HT1080 (cell line): Measurements from ENCODE around the gene CCL11. TPM values are rescaled to one million over a fixed set of nuclear protein-coding genes. Genes with fewer than 3 reads are reported as not detected.
"Not testable (repeated sequence)": the region's sequence is repeated elsewhere in the genome, so short reads cannot be mapped to it uniquely, and the experiment has no call there.

Experiments
- DNase-seq: peaks from one replicate; pipeline ENCODE4 v3.0.0-alpha.2; 2015; ENCODE audit warnings: low read depth
- total RNA-seq: library from RNA; depleted of rRNA; stranded (reverse); fragments of >200 nt; shearing (Covaris generic); gene quantifications from 2 replicates; pipeline ENCODE4 v1.2.3, GENCODE V29; 2014; rRNA removed

CCL11 gene
- total RNA-seq, 1 experiment from 2014 or later, result not detected

DNA sequence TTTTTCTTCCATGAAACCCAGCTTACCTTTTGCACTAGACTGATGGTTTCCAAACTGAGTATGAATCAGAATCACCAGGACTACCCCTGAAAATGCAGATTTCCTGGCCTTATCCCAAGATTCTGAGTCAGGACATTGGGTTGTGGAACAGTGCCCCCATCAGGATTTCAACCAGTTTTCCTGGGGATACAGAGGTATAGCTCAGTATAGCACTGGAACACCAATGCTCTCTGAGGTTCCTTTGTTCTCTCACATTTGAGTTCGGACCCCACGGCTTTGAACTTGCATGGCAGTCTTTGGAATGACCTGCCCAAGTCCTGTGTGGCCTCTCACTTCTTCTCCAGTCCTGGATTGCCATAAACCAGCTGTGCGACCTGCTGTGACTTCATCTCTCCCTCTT is 20.9 kb downstream of the CCL11 start:
- DNase-seq, result peak; percentile 44

DNA sequence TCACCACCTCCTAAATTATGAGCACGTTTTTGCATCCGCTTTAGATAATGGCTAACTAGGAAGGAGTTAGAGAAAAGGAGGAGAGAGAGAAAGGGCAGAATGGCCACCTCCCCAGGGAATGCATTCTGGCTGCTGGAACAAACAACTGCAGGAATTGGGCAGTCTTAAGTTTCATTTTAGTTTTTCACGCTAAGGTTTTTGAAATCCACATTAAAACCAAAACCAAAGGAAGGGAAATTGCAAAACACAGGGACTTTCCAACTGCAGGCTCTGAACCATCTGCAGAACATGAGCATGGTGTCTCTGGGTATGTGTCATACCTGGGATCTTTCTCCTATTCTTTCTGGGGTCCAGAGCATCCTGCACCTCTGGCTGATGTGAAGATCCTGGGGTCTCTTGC is 21.6 kb downstream of the CCL11 start:
- no peak for DNase-seq

DNA sequence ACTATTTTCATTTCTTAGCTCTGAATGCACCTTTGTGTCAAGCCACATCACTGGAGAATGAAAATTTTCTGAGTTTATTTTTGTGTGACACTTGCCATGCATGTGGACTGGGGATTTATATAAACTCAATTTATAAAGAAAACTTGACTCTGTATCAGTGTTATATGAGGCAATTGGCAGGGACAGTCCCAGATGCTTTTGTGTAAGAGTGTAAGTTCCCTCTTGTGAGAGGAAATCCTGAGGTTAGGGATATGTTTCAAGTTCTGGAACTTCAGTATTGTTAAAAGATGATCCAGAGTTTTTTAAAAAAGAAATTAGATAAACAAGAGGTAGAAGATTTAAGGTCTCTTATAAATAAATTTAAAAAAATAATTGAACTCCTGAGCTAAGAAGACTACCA is 22.8 kb downstream of the CCL11 start:
- no peak for DNase-seq

DNA sequence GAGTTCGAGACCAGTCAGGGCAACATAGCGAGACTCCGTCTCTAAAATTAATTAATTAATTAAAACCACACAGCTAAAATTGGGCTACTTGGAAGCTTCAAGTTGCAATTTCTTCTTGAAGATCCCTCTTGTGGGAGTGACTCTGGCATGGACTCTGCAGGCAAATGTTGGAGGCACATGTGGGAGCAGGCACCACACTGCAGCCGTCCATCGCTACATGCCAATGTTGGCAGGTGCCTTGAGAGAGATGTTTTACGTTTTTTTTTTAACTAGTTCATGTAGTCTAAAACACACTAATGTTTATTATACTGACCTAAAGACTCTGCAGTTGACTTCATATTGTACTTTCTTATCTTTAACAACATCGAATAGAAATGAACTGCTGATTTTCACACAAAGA is 25.7 kb downstream of the CCL11 start:
- no peak for DNase-seq

DNA sequence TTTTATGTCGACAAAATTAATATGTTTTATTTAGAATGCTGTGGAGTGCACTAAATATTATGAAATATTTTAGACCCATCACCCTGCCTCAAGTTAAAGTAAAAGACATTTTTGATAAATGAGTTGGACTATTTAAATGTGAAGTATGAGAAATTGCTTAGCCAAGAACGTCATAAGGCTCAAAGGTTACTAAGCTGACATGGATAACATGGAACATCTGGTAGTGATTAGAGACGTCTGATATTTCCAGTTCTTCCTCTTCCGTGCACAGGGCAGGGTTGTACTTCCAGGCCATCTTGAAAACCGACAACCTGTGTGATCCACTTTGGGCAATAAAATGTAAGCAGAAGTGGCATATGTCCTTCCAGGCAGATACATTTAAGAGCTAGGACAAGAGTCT is 26.5 kb downstream of the CCL11 start:
- no peak for DNase-seq

DNA sequence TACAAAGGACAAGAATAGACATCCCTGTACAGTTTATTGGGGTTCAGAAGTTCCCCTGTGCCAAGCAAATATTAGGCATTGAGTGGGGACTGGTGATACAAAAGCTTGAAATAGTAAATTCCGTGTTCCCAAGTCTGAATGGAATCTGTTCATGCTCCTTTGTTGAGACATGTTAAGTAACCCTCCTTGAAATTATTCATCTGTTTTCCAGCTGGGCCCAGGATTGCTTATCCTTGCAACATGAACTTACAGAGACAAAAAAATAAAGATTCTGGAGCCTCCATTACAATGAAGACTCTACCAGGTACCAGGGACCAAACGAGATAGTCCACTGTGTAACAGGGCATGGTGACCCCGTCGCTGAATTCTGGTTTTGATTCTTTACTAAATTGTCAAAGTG is 27.6 kb downstream of the CCL11 start:
- DNase-seq, result no peak

DNA sequence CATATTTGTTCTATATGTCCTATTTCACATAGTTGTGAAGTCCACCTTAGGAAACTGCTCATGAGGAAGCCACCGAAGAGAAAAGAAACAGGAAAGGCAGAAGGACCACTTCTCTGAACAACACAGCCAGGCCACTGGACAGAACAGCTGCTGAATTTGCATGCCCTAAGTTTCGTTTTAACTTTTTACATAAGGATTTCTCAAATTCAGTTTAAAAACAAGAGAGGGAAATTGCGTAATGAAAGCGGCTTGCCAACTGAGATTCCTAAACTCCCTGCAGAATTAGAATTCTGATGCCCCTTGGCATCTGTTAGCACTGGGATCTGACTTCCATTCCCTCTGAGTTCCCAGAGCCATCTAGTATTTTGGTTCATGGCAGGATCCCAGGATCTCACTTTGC is 28.7 kb downstream of the CCL11 start:
- no peak for DNase-seq

DNA sequence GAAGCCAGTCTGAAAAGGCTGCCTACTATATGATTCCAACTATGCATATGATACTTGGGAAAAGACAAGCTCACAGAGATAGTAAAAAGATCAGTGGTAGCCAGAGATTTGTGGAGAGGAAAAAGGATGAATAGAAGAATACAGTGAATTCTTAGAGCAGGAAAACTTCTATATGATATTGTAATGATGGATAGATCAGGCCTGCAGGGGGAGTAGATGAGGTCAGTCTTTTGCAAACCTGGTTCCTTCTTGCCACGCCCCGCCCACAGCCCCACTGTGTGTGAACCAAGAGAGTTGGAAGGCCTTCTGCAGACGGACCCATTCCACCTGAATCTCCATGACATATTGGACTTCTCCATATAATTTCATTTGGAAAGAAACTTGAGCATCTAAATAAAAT is 32.9 kb downstream of the CCL11 start:
- peak; percentile 10 for DNase-seq

DNA sequence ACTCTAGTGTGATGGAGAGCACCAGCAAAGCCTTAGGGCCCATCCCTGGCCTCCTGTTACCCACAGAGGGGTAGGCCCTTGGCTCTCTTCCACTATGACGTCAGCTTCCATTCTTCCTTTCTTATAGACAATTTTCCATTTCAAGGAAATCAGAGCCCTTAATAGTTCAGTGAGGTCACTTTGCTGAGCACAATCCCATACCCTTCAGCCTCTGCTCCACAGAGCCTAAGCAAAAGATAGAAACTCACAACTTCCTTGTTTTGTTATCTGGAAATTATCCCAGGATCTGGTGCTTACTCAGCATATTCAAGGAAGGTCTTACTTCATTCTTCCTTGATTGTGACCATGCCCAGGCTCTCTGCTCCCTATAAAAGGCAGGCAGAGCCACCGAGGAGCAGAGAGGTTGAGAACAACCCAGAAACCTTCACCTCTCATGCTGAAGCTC is 33.5 kb downstream of the CCL11 start, which contains the start of gene CCL8:
Gene CCL8 (plus strand): TSS at position 397 of the 445 bp plus-strand sequence. CDS start 67 bp downstream, outside the sequence.
- DNase-seq, result no peak

DNA sequence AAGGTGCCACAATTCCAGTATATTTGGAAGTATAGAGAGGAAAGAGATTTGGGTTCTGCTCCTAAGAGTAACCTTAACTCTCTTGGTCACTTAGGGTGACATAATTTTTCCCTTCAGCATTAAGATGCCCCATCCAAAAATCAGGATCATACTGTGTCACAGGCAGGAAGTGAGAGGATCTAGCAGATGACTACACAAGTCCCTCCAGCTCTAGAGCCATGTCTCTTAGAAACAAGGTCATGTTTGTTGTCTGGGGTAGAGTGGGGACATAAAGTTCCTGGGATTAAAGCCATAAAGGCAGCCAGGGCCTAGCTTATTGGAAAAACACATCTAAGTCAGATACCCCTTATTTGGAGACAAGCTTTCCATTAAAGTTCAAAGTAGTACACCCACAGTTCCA is 36.4 kb downstream of the CCL11 start:
- DNase-seq, result no peak

DNA sequence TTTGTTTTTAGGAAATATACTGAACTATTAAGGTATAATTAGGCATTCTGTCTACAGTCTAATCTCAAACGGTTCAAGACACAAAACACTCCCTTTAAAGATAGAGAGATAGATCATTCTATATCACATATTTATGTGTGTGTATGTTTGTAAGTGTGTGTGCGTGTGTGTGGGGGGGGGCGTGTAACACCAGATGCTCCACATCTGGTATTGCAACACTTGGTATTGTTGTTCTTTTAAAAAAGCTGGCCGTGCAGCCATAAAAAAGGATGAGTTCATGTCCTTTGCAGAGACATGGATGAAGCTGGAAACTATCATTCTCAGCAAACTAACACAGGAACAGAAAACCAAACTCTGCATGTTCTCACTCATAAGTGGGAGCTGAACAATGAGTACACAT is 42.0 kb downstream of the CCL11 start:
- not testable (repeated sequence) for DNase-seq

DNA sequence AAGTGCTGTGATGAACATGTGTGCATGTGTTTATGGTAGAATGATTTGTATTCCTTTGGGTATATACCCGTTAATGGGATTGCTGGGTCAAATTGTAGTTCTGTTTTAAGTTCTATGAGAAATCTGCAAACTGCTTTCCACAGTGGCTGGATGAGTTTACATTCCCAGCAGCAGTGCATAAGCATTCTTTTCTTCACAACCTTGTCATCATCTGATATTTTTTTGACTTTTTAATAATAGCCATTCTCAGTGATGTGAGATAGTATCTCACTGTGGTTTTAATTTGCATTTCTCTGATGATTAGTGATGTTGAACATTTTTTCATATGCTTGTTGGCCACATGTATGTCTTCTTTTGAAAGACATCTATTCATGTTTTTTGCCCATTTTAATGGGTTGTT is 52.2 kb downstream of the CCL11 start:
- no peak for DNase-seq

Other genes with a start within 250 kb of the CCL11 start
- gene CCL2, start 30.5 kb upstream of the CCL11 start, total RNA-seq, result 0.51 TPM in 1 of 2 replicates, not detected in the other
- gene CCL7, start 15.5 kb upstream of the CCL11 start, total RNA-seq, result not detected in 2 replicates
- gene CCL8, start 33.7 kb downstream of the CCL11 start, total RNA-seq, result not detected in 2 replicates
- gene CCL13, start 70.7 kb downstream of the CCL11 start, total RNA-seq, result not detected in 2 replicates
- gene CCL1, start 77.5 kb downstream of the CCL11 start, total RNA-seq, result not detected in 2 replicates